Stomach (tissue), 9 donors: ENCODE measurements around the gene NELL1. TPM values are rescaled to one million over a fixed set of nuclear protein-coding genes. Genes with fewer than 3 reads are reported as not detected.

Experiments
- DNase-seq, 2 donors: peaks; one replicate each; pipeline versions ENCODE4 v3.0.0 to v3.0.0-alpha.2; 2013 to 2019
- H3K27ac ChIP-seq, 5 donors: fragments of 200-600 bp in 4 of 5; sonication (generic) in 4 of 5; one replicate each; pipeline ENCODE4 v1.5.1; 2013 to 2019; ENCODE audit warnings: mild to moderate bottlenecking in 1 of 5, moderate library complexity in 1 of 5
- H3K27me3 ChIP-seq, 3 donors: fragments of 200-600 bp; sonication (generic); one replicate each; pipeline ENCODE4 v1.5.1; 2017 to 2019; ENCODE audit warnings: mixed run types in 1 of 3
- H3K36me3 ChIP-seq, 4 donors: fragments of 200-600 bp; sonication (generic); 1 replicate in 3 of 4; 2 replicates in 1 of 4; pipeline ENCODE4 v1.5.1; 2016 to 2019
- H3K4me1 ChIP-seq, 4 donors: fragments of 200-600 bp; sonication (generic); one replicate each; pipeline ENCODE4 v1.5.1; 2016 to 2019
- H3K4me3 ChIP-seq, 4 donors: fragments of 200-600 bp; sonication (generic) in 3 of 4; one replicate each; pipeline ENCODE4 v1.5.1; 2016 to 2019; ENCODE audit warnings: mild to moderate bottlenecking in 1 of 4
- H3K9me3 ChIP-seq, 4 donors: fragments of 200-600 bp; sonication (generic); one replicate each; pipeline ENCODE4 v1.5.1; 2016 to 2019
- EP300 ChIP-seq: sonication (generic); formaldehyde crosslinking; IDR thresholded peaks from one replicate; pipeline ENCODE4 v1.6.1; 2017; ENCODE audit warnings: antibody characterized with exemption
- POLR2A ChIP-seq, 4 donors: fragments of 450-650 bp; IDR thresholded peaks; one replicate each; pipeline ENCODE4 v1.6.1; 2016; ENCODE audit warnings: antibody characterized with exemption in 4 of 4, control low read depth in 2 of 4, mild to moderate bottlenecking in 1 of 4, moderate library complexity in 1 of 4
- POLR2AphosphoS5 ChIP-seq, 3 donors: sonication (generic); formaldehyde crosslinking; IDR thresholded peaks; one replicate each; pipeline ENCODE4 v1.6.1; 2016; ENCODE audit warnings: antibody characterized with exemption in 3 of 3
- WGBS, 5 donors: extraction: QIAGEN DNeasy Blood & Tissue Kit in 3 of 5; methylation state at CpG; one replicate each; pipeline versions ENCODE4 v1.1.5 to v1.1.7; 2013 to 2018; 5-methylcytosine and 5-hydroxymethylcytosine counted together
- intact Hi-C: fragments of 100-400 bp; cut with DNase I; formaldehyde crosslinking; loops from one replicate; pipeline ENCODE4 v1.15.1; 2023; ENCODE audit warnings: low total_unique reads
- polyA plus RNA-seq, 3 donors: library from polyadenylated mRNA; stranded (reverse); fragments of 200-250 nt; gene quantifications; one replicate each; pipeline ENCODE4 v1.2.3, GENCODE V29; 2013
- total RNA-seq, 5 donors: library from RNA; depleted of rRNA; stranded (reverse); fragments of >200 nt; gene quantifications; one replicate each; pipeline versions ENCODE4 v1.1.0 to v1.2.3, GENCODE V29; 2014 to 2016
- TF ChIP-seq, protein P1 (sequence below), 7 experiments: fragments of 450-650 bp in 4 of 7; fragments of 200-600 bp in 3 of 7; sonication (generic) in 3 of 7; IDR thresholded peaks; one replicate each; pipeline ENCODE4 v1.5.1; 2016 to 2019; ENCODE audit warnings: antibody characterized with exemption in 7 of 7, control low read depth in 2 of 7, mild to moderate bottlenecking in 1 of 7
- donor health status: healthy with polysubstance abuse.
- donor health status: Bipolar disorder and iron deficiency.
- donor health status: healthy.

The NELL1 gene
- total and polyA plus RNA-seq, 8 donors: 0.05 to 15.4 (median 2.7) TPM; not detected in 5

DNA sequence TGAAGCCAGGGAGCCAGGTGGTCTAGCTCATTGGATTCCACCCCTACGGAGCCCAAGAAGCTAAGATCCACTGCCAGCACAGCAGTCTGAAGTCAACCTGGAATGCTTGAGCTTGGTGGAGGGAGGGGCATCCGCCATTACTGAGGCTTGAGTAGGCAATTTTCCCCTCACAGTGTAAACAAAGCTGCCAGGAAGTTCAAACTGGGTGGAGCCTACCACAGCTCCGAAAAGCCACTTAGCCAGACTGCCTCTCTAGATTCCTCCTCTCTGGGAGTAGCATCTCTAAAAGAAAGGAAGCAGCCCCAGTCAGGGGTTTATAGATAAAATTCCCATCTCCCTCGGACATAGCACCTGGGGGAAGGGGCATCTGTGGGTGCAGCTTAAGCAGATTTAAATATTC, 620.3 kb downstream of the NELL1 start:
- intact Hi-C loops: no loop called here
- no peaks in the 10 kb centered on the region for H3K27me3 ChIP-seq
- H3K4me3 ChIP-seq: no peak overlapping the region
- 63 to 71% (median 68%) methylated on average over 3 to 4 of the region's 4 CpGs for WGBS, 5 donors
- no peak for DNase-seq
- H3K4me1 ChIP-seq: no peaks in the 10 kb centered on the region
- H3K27ac ChIP-seq: no peak overlapping the region
- H3K9me3 ChIP-seq: peaks cover 0 to 23% (median 4%) of the 10 kb centered on the region in 4 donors
- no peaks in the 10 kb centered on the region for H3K36me3 ChIP-seq
- no peak for TF ChIP-seq POLR2A (IDR thresholded peaks at IDR 0.05)
- TF ChIP-seq POLR2AphosphoS5 (IDR thresholded peaks at IDR 0.05): no peak
- no peak for TF ChIP-seq EP300
- TF ChIP-seq, protein P1, sequence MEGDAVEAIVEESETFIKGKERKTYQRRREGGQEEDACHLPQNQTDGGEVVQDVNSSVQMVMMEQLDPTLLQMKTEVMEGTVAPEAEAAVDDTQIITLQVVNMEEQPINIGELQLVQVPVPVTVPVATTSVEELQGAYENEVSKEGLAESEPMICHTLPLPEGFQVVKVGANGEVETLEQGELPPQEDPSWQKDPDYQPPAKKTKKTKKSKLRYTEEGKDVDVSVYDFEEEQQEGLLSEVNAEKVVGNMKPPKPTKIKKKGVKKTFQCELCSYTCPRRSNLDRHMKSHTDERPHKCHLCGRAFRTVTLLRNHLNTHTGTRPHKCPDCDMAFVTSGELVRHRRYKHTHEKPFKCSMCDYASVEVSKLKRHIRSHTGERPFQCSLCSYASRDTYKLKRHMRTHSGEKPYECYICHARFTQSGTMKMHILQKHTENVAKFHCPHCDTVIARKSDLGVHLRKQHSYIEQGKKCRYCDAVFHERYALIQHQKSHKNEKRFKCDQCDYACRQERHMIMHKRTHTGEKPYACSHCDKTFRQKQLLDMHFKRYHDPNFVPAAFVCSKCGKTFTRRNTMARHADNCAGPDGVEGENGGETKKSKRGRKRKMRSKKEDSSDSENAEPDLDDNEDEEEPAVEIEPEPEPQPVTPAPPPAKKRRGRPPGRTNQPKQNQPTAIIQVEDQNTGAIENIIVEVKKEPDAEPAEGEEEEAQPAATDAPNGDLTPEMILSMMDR (IDR thresholded peaks at IDR 0.05): no peak

DNA sequence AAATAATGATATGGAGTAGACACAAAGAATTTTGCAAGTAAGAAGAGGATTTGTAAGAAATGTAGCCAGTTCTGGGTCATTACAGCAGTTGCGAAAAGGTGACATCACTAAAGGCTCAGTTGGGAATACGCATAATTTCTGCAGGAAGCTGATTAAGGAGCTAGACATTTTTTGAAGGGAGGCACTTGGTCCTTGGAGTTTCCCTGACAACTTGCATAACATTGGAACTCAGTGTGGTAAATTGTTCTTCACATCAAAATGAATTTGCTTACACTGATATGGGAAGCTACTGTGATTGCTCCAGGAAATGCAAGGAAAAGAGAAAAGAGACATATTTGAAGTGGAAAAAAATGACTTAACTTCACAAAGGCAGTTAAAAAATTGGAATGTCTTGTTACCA, 626.1 kb downstream of the NELL1 start:
- intact Hi-C loops: no loop called here

DNA sequence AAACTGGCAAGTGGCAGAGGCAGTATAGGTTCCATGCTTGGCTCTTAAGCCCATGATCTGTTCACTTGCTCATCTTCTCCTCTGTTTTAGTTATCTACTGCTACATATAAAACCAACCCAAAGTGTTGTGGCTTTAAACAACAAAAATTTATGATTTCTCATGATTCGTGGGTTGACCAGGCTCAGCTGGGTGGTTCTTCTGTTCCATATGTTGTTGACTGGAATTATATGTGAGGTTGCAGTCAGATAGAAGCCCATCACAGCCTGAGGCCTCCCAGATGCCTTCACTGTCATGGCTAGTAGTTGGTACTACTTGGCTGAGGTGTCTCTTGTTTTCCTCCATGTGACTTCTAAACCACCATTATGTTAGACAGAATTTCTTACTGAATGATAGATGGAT, 632.6 kb downstream of the NELL1 start:
- 81 to 88% (median 83%) methylated on average over 1 of the region's 1 CpG for WGBS, 5 donors
- intact Hi-C loops: no loop called here
- no peak overlapping the region for H3K4me3 ChIP-seq
- H3K27ac ChIP-seq: no peak overlapping the region
- no peaks in the 10 kb centered on the region for H3K4me1 ChIP-seq
- TF ChIP-seq POLR2A (IDR thresholded peaks at IDR 0.05): no peak
- TF ChIP-seq, protein P1 (IDR thresholded peaks at IDR 0.05): no peak
- TF ChIP-seq EP300: no peak
- no peak for TF ChIP-seq POLR2AphosphoS5 (IDR thresholded peaks at IDR 0.05)
- H3K36me3 ChIP-seq: no peaks in the 10 kb centered on the region
- peaks cover 0 to 17% (median 4%) of the 10 kb centered on the region in 4 donors for H3K9me3 ChIP-seq
- no peaks in the 10 kb centered on the region for H3K27me3 ChIP-seq
- no peak for DNase-seq

More for the DNA sequence above, 626.1 kb downstream of the NELL1 start:
- TF ChIP-seq, protein P1 (IDR thresholded peaks at IDR 0.05): no peak
- TF ChIP-seq EP300 (no peak), POLR2A (IDR thresholded peaks at IDR 0.05) (no peak), POLR2AphosphoS5 (IDR thresholded peaks at IDR 0.05) (no peak)
- 85 to 93% (median 89%) methylated on average over 2 of the region's 2 CpGs for WGBS, 5 donors
- H3K4me1 ChIP-seq: no peaks in the 10 kb centered on the region
- DNase-seq: no peak
- peaks cover 0 to 8% (median 0%) of the 10 kb centered on the region in 4 donors for H3K9me3 ChIP-seq
- H3K36me3 ChIP-seq: no peaks in the 10 kb centered on the region
- H3K4me3 ChIP-seq: no peak overlapping the region
- no peaks in the 10 kb centered on the region for H3K27me3 ChIP-seq
- no peak overlapping the region for H3K27ac ChIP-seq

DNA sequence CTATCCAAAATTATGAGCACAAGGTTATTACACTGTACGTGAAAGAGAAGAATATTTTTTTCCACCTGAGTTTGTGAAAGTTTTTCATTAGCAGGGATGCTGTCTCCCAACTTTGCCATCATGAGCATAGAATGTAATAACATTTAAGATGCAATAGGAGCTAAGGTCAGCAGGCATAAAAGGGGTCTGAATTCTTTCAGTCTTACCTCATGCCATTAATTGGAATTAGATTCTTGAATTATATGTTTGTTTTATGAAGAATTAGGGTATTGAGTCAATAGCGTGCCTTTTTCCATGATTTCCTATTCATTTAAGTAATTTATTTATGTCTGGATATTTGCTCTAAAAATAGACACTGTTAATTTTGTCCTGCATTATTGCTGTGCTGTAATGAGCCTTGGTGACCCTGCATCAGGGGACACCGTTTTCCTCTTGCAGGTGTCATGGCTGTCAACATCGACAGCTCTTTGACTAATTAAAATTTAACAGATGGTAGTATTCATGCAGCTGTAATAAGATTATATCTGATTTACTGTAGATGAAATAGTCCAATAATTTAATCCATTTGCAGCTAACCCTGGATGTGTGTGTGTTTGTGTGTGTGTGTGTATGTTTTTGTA, 637.5 kb downstream of the NELL1 start:
- H3K36me3 ChIP-seq: no peaks in the 10 kb centered on the region
- peaks cover 0 to 13% (median 2%) of the 10 kb centered on the region in 4 donors for H3K9me3 ChIP-seq
- intact Hi-C loops: no loop called here
- H3K27ac ChIP-seq: no peak overlapping the region
- WGBS, 5 donors: 69 to 78% (median 78%) methylated on average over 4 of the region's 4 CpGs
- H3K27me3 ChIP-seq: no peaks in the 10 kb centered on the region
- DNase-seq: no peak
- TF ChIP-seq, protein P1 (IDR thresholded peaks at IDR 0.05): no peak
- TF ChIP-seq POLR2AphosphoS5 (IDR thresholded peaks at IDR 0.05) (no peak), EP300 (no peak), POLR2A (IDR thresholded peaks at IDR 0.05) (no peak)
- no peak overlapping the region for H3K4me3 ChIP-seq
- no peaks in the 10 kb centered on the region for H3K4me1 ChIP-seq
